ENCODE results near the gene CENPA.

Gene CENPA

GRCh38 chr2:26818972-26819371, 33.1 kb downstream of the CENPA start:
- intact Hi-C loops (cut with DNase I): no loop called here
- DNase-seq: no peak

DNA sequence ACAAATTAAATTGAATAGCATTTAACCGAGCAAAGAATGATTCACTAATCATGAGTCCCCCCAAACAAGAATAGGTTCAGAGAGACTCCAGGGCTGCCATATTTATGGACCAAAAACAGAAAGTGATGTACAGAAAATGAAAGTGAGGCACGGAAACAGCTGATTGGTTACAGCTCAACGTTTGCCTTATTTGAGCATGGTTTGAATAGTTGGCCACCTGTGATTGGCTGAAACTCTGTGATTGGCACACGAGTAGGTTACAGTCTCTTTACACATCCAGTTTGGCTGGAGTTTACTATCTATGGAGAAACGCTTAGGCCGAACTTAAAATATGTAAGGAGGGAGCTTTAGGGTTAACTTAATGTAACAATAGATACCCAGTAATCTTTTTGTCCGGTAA, 35.1 kb downstream of the CENPA start:
- intact Hi-C loops (cut with DNase I): no loop called here
- DNase-seq: no peak

- no peak for DNase-seq
- intact Hi-C loops (cut with DNase I): no loop called here
Measured at GRCh38 chr2:26822877-26823276, 37.0 kb downstream of the CENPA start.

GRCh38 chr2:26838121-26838906, 52.5 kb downstream of the CENPA start:
- intact Hi-C loops (cut with DNase I): no loop called here

GRCh38 chr2:26840937-26841610, 55.2 kb downstream of the CENPA start:
- no peak for DNase-seq
- intact Hi-C loops (cut with DNase I): loop anchor here (10.0 kb wide), 1 partner anchor 174 kb away; no protein-coding TSS in a partner anchor

More at GRCh38 chr2:26838121-26838906, 52.5 kb downstream of the CENPA start:
- no peak for DNase-seq

DNA sequence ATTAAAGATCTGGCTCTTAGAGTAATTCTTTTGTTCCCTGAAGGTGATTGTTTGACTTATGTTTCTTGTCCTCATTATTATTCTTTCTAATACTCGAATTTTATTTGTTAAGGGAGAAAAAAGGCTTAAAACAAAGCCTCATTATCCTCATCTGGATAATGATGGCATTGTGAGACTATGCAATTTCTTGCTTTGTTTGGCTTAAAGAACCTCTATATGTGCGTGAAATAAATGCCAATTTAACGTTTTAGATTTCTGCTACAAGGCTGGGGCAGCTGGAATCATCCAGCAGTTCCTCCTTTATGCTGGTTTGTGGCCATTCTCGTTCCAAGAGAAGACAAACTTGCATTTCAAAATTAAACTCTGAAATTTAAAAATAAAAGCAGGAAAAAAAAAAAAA, 57.2 kb downstream of the CENPA start:
- no peak for DNase-seq
- intact Hi-C loops (cut with DNase I): loop anchor here (10.0 kb wide), 1 partner anchor 172 kb away; no protein-coding TSS in a partner anchor
